BJ (cell line): Measurements from ENCODE around the gene PTCH2. TPM values are rescaled to one million over a fixed set of nuclear protein-coding genes. Genes with fewer than 3 reads are reported as not detected.
A peak's percentile ranks its signal among the peaks of the same experiment; 100 is the strongest.
"Not testable (repeated sequence)": the region's sequence is repeated elsewhere in the genome, so short reads cannot be mapped to it uniquely, and the experiment has no call there.

Source experiments
- CTCF ChIA-PET: fragments of 350-600 bp; formaldehyde crosslinking; extraction: SDS; loops from one replicate; lab custom pipeline; 2021; ENCODE audit warnings: antibody characterized with exemption, inconsistent platforms; lab: Yijun Ruan, JAX
- POLR2A ChIA-PET: fragments of 300-600 bp; sonication (Branson Sonifier 250); formaldehyde crosslinking; extraction: SDS; loops from one replicate; lab custom pipeline; 2021; ENCODE audit warnings: antibody characterized with exemption; lab: Charles Lee
- DNase-seq: peaks from one replicate; pipeline ENCODE4 v3.0.0-alpha.2; 2011; ENCODE audit warnings: low read depth
- H3K27me3 ChIP-seq: 2 replicates; pipeline ENCODE4 v1.6.0; 2011; ENCODE audit warnings: low read length; ENCODE audit not compliant: control insufficient read depth, insufficient read depth
- H3K36me3 ChIP-seq: 2 replicates; pipeline ENCODE4 v1.5.1; 2011; ENCODE audit warnings: low read length; ENCODE audit not compliant: control insufficient read depth, insufficient read depth
- H3K4me3 ChIP-seq: 2 replicates; pipeline ENCODE4 v1.5.1; 2011; ENCODE audit warnings: low read depth, mild to moderate bottlenecking, control low read depth, low read length
- CTCF ChIP-seq: IDR thresholded peaks from 2 replicates; pipeline ENCODE4 v1.5.1; 2011; ENCODE audit warnings: low read depth, mild to moderate bottlenecking, control low read depth, inconsistent platforms, low read length, moderate library complexity; ENCODE audit not compliant: insufficient read depth
- polyA plus RNA-seq: library from polyadenylated mRNA; depleted of rRNA; stranded (reverse); fragments of >200 nt; gene quantifications from 2 replicates; pipeline ENCODE4 v1.2.3, GENCODE V29; 2011

Gene PTCH2
- polyA plus RNA-seq, 1 experiment = 0.17 TPM

DNA sequence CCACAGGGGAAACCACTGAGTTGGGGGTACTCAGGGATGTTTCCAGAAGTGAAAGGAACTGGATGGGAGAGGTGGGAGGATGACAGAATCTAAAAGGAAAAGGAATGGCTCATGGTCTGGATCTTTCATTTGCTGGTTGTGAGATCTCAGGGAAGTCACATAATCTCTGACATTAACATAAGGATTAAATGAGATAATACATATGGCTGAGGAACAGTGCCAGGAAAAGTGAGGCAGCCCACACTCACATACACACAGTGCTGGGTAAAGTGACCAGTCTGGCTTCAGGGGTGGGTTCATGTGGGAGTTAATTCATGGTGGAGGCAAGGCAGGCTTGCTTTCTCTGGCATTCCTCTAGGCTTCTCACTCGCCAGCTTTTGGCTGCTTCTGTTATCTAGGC is 3.9 kb upstream of the PTCH2 start:
- Histone ChIP-seq H3K4me3 (no peak overlapping the region), H3K36me3 (no peaks in the 10 kb centered on the region), H3K27me3 (no peaks in the 10 kb centered on the region)
- no peak for DNase-seq
- CTCF ChIA-PET = no interaction called here
- POLR2A ChIA-PET = no interaction called here
- no peak for TF ChIP-seq CTCF

DNA sequence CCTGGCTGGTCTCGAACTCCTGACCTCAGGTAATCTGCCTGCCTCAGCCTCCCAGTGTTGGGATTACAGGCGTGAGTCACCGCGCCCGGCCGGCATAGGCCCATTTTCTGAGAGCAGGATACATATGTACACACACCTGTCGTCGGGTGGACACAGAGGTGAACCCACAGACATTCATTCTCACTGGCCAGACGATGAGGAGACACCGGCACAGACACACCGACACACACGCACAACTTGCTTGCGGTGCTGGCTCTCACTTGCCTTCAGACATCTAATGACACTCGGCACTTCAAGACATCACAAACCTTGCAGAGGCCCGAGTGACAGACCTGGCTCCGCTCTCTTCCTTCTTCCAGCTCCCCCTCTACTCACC is 579 bp downstream of the PTCH2 start:
- H3K4me3 ChIP-seq = peak overlapping the region; percentile 62
- POLR2A ChIA-PET = no interaction called here
- TF ChIP-seq CTCF = no peak
- H3K27me3 ChIP-seq = no peaks in the 10 kb centered on the region
- no peaks in the 10 kb centered on the region for H3K36me3 ChIP-seq
- no peak for DNase-seq
- CTCF ChIA-PET = interaction anchor here (0.6 to 2.5 kb wide), 4 partner anchors 11 to 172 kb away, joined by 3 to 10 read pairs (median 4); partner anchors contain the start of genes HECTD3 and UROD

GRCh38 chr1:44839576-44839975 is 3.5 kb downstream of the PTCH2 start:
- no peak for TF ChIP-seq CTCF
- Histone ChIP-seq H3K4me3 (no peak overlapping the region), H3K27me3 (no peaks in the 10 kb centered on the region), H3K36me3 (no peaks in the 10 kb centered on the region)
- ChIA-PET CTCF (interaction anchor here (1.5 kb wide), 1 partner anchor 175 kb away, joined by 4 read pairs; no protein-coding TSS in a partner anchor), POLR2A (no interaction called here)
- DNase-seq = no peak

GRCh38 chr1:44838294-44838693 is 4.8 kb downstream of the PTCH2 start:
- POLR2A ChIA-PET, H3K27me3 ChIP-seq, H3K36me3 ChIP-seq, DNase-seq, H3K4me3 ChIP-seq: not testable (repeated sequence)
- CTCF ChIA-PET = interaction anchor here (4.1 kb wide), 1 partner anchor 173 kb away, joined by 17 read pairs; the partner anchor contains the start of genes HECTD3 and UROD

DNA sequence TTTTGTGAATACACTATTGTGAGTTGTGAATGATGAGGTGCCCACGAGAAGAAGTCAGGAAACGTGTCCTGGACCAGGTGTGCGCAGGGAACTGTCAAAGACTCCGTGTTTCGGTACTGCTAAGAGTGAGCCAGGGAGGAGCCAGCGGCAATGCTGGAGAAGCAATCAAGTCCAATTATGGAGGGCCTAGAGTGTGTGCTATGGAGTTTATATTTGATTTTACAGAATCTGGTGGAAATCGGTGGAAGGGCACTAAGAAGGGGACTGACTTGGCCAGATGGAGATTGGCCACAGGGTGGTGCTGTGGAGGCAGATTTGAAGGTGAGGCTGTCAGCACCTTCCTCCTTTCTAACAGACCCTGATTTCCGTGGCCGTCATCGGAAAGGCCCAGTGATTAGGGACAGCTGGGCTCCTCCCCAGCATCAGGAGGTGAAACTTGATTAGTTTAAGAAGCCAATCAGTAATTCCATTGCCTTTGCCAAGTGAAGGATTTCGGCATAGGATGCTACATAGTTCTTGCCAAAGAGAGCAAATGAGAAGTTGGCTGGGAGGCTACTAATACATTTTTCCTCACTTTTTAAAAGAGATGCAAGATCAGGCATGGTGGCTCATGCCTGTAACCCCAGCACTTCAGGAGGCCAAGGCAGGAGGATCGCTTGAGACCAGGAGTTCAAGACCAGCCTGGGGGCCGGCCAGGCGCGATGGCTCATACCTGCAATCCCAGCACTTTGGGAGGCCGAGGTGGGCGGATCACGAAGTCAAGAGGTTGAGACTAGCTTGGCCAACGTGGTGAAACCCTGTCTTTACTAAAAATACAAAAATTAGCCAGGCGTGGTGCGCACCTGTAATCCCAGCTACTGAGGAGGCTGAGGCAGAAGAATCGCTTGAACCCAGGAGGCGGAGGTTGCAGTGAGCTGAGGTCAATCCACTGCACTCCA is 7.0 kb downstream of the PTCH2 start:
- peak; percentile 91 for TF ChIP-seq CTCF
- Histone ChIP-seq H3K4me3 (no peak overlapping the region), H3K36me3 (no peaks in the 10 kb centered on the region), H3K27me3 (no peaks in the 10 kb centered on the region)
- DNase-seq = no peak
- ChIA-PET CTCF (interaction anchor here (0.8 to 4.6 kb wide), 18 partner anchors 10 to 179 kb away, joined by 3 to 23 read pairs (median 4); partner anchors contain the start of genes EIF2B3, HECTD3, PLK3 and RNU5D-1), POLR2A (no interaction called here)
